Activated CD4-positive, alpha-beta T cell treated with anti-CD3 and anti-CD28 coated beads, Interleukin-2, amount 50 U/mL, for 48 hours (primary cell): ENCODE results near the gene GALNT10.

Experiments used
- DNase-seq, 2 experiments: peaks; one replicate each; pipeline ENCODE4 v3.0.0-alpha.2; 2020

The GALNT10 gene

GRCh38 chr5:154329519-154330040, 139.0 kb downstream of the GALNT10 start:
- no peak for DNase-seq

GRCh38 chr5:154330097-154330667, 139.6 kb downstream of the GALNT10 start:
- no peak for DNase-seq

GRCh38 chr5:154331232-154331631, 140.7 kb downstream of the GALNT10 start:
- no peak for DNase-seq

- no peak for DNase-seq
These were observed 141.4 kb downstream of the GALNT10 start for GRCh38 chr5:154331924-154332323.

GRCh38 chr5:154332451-154332850, 141.9 kb downstream of the GALNT10 start:
- DNase-seq: no peak

- no peak for DNase-seq
These were observed 142.5 kb downstream of the GALNT10 start for GRCh38 chr5:154333016-154333415.

GRCh38 chr5:154334406-154335064, 144.0 kb downstream of the GALNT10 start:
- no peak for DNase-seq

- no peak for DNase-seq
These were observed 144.5 kb downstream of the GALNT10 start for GRCh38 chr5:154335065-154335448.

GRCh38 chr5:154341620-154342019, 151.1 kb downstream of the GALNT10 start:
- no peak for DNase-seq

GRCh38 chr5:154342211-154342610, 151.7 kb downstream of the GALNT10 start:
- no peak for DNase-seq

- DNase-seq: no peak
These were observed 152.4 kb downstream of the GALNT10 start for GRCh38 chr5:154342963-154343362.

GRCh38 chr5:154344461-154344860, 153.9 kb downstream of the GALNT10 start:
- no peak for DNase-seq

GRCh38 chr5:154345255-154345952, 154.9 kb downstream of the GALNT10 start:
- DNase-seq: no peak

GRCh38 chr5:154346427-154346826, 155.9 kb downstream of the GALNT10 start:
- no peak for DNase-seq

- no peak for DNase-seq
These were observed 159.2 kb downstream of the GALNT10 start for GRCh38 chr5:154349626-154350264.

GRCh38 chr5:154351141-154351540, 160.6 kb downstream of the GALNT10 start:
- DNase-seq: no peak

GRCh38 chr5:154351566-154351965, 161.0 kb downstream of the GALNT10 start:
- DNase-seq: no peak

GRCh38 chr5:154352960-154353548, 162.5 kb downstream of the GALNT10 start:
- DNase-seq: no peak

- no peak for DNase-seq
These were observed 164.6 kb downstream of the GALNT10 start for GRCh38 chr5:154355129-154355611.

- DNase-seq: no peak
These were observed 165.6 kb downstream of the GALNT10 start for GRCh38 chr5:154356020-154356655.

- no peak for DNase-seq
These were observed 166.4 kb downstream of the GALNT10 start for GRCh38 chr5:154356958-154357357.

- DNase-seq: no peak
These were observed 168.1 kb downstream of the GALNT10 start for GRCh38 chr5:154358516-154359220.
